Sigmoid colon (tissue), 4 donors: Measurements from ENCODE around the gene PSMB10.
A peak's percentile ranks its signal among the peaks of the same experiment; 100 is the strongest.

ENCODE experiments used
- CTCF ChIP-seq, 4 experiments: fragments of 450-650 bp in 3 of 4; fragments of 200-600 bp in 1 of 4; IDR thresholded peaks; one replicate each; pipeline ENCODE4 v1.5.1; 2016 to 2019; ENCODE audit warnings: antibody characterized with exemption in 4 of 4, mild to moderate bottlenecking in 3 of 4, moderate library complexity in 2 of 4
- EP300 ChIP-seq, 4 donors: sonication (generic); formaldehyde crosslinking; IDR thresholded peaks; one replicate each; pipeline ENCODE4 v1.6.1; 2017; ENCODE audit warnings: antibody characterized with exemption in 4 of 4
- POLR2A ChIP-seq, 2 donors: fragments of 450-650 bp; IDR thresholded peaks; one replicate each; pipeline ENCODE4 v1.6.1; 2016; ENCODE audit warnings: antibody characterized with exemption in 2 of 2, mild to moderate bottlenecking in 2 of 2, moderate library complexity in 2 of 2
- POLR2AphosphoS5 ChIP-seq, 4 donors: sonication (generic); formaldehyde crosslinking; IDR thresholded peaks; one replicate each; pipeline ENCODE4 v1.6.1; 2017; ENCODE audit warnings: antibody characterized with exemption in 4 of 4

- peak; percentile 79 to 81 for TF ChIP-seq POLR2A (IDR thresholded peaks at IDR 0.05)
- TF ChIP-seq CTCF (IDR thresholded peaks at IDR 0.05): no peak
- no peak for TF ChIP-seq EP300 (IDR thresholded peaks at IDR 0.05)
- TF ChIP-seq POLR2AphosphoS5 (IDR thresholded peaks at IDR 0.05): peak; percentile 89 to 94 (median 92)
Observed at GRCh38 chr16:67935402-67936123, 1.1 kb downstream of the PSMB10 start.
